Natural killer cell (primary cell): ENCODE results near the gene HRK. TPM values are rescaled to one million over a fixed set of nuclear protein-coding genes. Genes with fewer than 3 reads are reported as not detected.
A peak's percentile ranks its signal among the peaks of the same experiment; 100 is the strongest.

ENCODE experiments used
- ATAC-seq, 3 donors: fragments of 150-1000 bp in 2 of 3; fragments of 200-7000 bp in 1 of 3; cut with Tn5 transposase; 1 replicate in 1 of 3; 2 replicates in 2 of 3; pipeline ENCODE4 v1.10.0; 2021; ENCODE audit warnings: mild to moderate bottlenecking in 2 of 3, moderate library complexity in 2 of 3
- DNase-seq, 2 donors: peaks; one replicate each; pipeline versions ENCODE4 v3.0.0 to v3.0.0-alpha.2; 2013 to 2021; ENCODE audit warnings: mixed read lengths in 1 of 2
- H3K27ac ChIP-seq: one replicate; pipeline ENCODE4 v1.5.1; 2013; ENCODE audit warnings: mild to moderate bottlenecking, low read length
- H3K27me3 ChIP-seq: one replicate; pipeline ENCODE4 v1.6.1; 2013; ENCODE audit warnings: low read length; ENCODE audit not compliant: control insufficient read depth, insufficient read depth
- H3K36me3 ChIP-seq: one replicate; pipeline ENCODE4 v1.6.1; 2013; ENCODE audit warnings: low read length; ENCODE audit not compliant: control insufficient read depth, insufficient read depth
- H3K4me1 ChIP-seq: one replicate; pipeline ENCODE4 v1.6.1; 2013; ENCODE audit warnings: low read length; ENCODE audit not compliant: control insufficient read depth, insufficient read depth
- H3K4me3 ChIP-seq: one replicate; pipeline ENCODE4 v1.5.1; 2013; ENCODE audit warnings: low read length
- H3K9me3 ChIP-seq: one replicate; pipeline ENCODE4 v1.6.1; 2013; ENCODE audit warnings: low read length; ENCODE audit not compliant: control insufficient read depth, insufficient read depth
- H3K27ac Mint-ChIP-seq, 2 donors: one replicate each; pipeline ENCODE4 v1.8.0; 2022; ENCODE audit warnings: mild to moderate bottlenecking in 2 of 2, mixed read lengths in 2 of 2, moderate library complexity in 1 of 2
- H3K27me3 Mint-ChIP-seq, 2 donors: one replicate each; pipeline ENCODE4 v1.8.0; 2022; ENCODE audit warnings: low read depth in 2 of 2, mixed read lengths in 2 of 2
- H3K36me3 Mint-ChIP-seq: one replicate; pipeline ENCODE4 v1.8.0; 2022; ENCODE audit warnings: mixed read lengths
- H3K4me1 Mint-ChIP-seq, 2 donors: one replicate each; pipeline ENCODE4 v1.8.0; 2022; ENCODE audit warnings: mixed read lengths in 2 of 2
- H3K4me3 Mint-ChIP-seq: one replicate; pipeline ENCODE4 v1.8.0; 2022; ENCODE audit warnings: mild to moderate bottlenecking, moderate library complexity, mixed read lengths
- H3K9me3 Mint-ChIP-seq, 2 donors: one replicate each; pipeline ENCODE4 v1.8.0; 2022; ENCODE audit warnings: mixed read lengths in 2 of 2
- WGBS: methylation state at CpG from one replicate; pipeline ENCODE4 v1.1.7; 2013; ENCODE audit warnings: missing lambda C conversion rate; ENCODE audit not compliant: insufficient coverage; 5-methylcytosine and 5-hydroxymethylcytosine counted together
- intact Hi-C: fragments of 100-400 bp; cut with micrococcal nuclease; formaldehyde crosslinking; loops from one replicate; pipeline ENCODE4 v1.14.2; 2022
- total RNA-seq, 4 donors: library from RNA; stranded (reverse); fragments of 120-200 nt in 1 of 4; gene quantifications; one replicate each; pipeline versions ENCODE4 v1.2.3 to v1.2.4, GENCODE V29; 2013 to 2022
- TF ChIP-seq, protein P1 (sequence below): fragments of 200-600 bp; IDR thresholded peaks from one replicate; pipeline ENCODE4 v1.8.0; 2022; ENCODE audit warnings: antibody characterized with exemption

Gene HRK
- total RNA-seq, 3 donors from 2014 or later (not counting 1 experiment from before 2014, with no cell fraction given): 0.15 TPM; not detected in 2

DNA sequence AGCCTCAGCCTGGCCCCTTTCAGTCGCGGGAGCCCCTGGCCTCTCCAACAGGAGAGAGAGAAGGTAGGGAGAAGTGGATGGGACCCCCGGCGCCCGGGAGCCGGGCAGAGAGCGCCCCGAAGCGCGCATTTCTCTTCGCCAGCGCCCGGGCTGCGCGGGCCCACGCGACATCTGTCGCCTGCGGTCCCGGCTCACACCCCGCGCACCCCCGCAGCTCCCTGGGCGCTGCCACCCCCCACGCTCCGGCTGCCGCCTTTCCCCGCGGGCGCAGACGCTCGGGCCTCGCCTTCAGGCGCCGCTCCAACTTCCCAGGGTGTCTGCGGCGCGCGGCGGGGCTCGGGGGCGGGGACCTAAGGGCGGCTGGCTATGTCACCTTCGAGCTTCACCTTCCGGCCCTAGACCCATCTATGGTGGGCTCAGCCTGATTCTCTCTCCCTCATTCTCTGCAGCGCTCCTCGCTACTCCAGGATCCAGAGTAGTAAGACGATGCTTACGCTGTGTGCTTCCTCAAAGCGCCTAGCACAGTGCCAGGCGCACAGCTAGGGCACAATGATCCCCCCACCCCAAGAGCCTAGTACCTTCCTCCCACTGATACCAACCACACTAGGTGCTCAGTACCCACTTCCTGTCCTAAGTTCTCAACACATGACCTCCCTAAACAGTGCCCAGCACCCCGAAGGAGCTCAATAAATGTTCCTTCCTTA, 1.6 kb downstream of the HRK start:
- H3K4me1 ChIP-seq: peaks cover 31% of the 10 kb centered on the region
- Mint-ChIP-seq H3K27me3 (peaks cover 66 to 83% of the 10 kb centered on the region in 2 donors), H3K27ac (no peak overlapping the region), H3K4me3 (peak overlapping the region; percentile 29), H3K4me1 (peaks cover 18 to 25% of the 10 kb centered on the region in 2 donors), H3K36me3 (no peaks in the 10 kb centered on the region), H3K9me3 (no peaks in the 10 kb centered on the region)
- WGBS: 2% methylated on average over 52 of the region's 52 CpGs
- no peak overlapping the region for H3K27ac ChIP-seq
- H3K9me3 ChIP-seq: peaks cover 2% of the 10 kb centered on the region
- H3K36me3 ChIP-seq: no peaks in the 10 kb centered on the region
- H3K4me3 ChIP-seq: no peak overlapping the region
- TF ChIP-seq, protein P1, sequence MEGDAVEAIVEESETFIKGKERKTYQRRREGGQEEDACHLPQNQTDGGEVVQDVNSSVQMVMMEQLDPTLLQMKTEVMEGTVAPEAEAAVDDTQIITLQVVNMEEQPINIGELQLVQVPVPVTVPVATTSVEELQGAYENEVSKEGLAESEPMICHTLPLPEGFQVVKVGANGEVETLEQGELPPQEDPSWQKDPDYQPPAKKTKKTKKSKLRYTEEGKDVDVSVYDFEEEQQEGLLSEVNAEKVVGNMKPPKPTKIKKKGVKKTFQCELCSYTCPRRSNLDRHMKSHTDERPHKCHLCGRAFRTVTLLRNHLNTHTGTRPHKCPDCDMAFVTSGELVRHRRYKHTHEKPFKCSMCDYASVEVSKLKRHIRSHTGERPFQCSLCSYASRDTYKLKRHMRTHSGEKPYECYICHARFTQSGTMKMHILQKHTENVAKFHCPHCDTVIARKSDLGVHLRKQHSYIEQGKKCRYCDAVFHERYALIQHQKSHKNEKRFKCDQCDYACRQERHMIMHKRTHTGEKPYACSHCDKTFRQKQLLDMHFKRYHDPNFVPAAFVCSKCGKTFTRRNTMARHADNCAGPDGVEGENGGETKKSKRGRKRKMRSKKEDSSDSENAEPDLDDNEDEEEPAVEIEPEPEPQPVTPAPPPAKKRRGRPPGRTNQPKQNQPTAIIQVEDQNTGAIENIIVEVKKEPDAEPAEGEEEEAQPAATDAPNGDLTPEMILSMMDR: no peak
- DNase-seq (no peak), ATAC-seq (no peak)
- intact Hi-C loops: no loop called here
- peaks cover 48% of the 10 kb centered on the region for H3K27me3 ChIP-seq

DNA sequence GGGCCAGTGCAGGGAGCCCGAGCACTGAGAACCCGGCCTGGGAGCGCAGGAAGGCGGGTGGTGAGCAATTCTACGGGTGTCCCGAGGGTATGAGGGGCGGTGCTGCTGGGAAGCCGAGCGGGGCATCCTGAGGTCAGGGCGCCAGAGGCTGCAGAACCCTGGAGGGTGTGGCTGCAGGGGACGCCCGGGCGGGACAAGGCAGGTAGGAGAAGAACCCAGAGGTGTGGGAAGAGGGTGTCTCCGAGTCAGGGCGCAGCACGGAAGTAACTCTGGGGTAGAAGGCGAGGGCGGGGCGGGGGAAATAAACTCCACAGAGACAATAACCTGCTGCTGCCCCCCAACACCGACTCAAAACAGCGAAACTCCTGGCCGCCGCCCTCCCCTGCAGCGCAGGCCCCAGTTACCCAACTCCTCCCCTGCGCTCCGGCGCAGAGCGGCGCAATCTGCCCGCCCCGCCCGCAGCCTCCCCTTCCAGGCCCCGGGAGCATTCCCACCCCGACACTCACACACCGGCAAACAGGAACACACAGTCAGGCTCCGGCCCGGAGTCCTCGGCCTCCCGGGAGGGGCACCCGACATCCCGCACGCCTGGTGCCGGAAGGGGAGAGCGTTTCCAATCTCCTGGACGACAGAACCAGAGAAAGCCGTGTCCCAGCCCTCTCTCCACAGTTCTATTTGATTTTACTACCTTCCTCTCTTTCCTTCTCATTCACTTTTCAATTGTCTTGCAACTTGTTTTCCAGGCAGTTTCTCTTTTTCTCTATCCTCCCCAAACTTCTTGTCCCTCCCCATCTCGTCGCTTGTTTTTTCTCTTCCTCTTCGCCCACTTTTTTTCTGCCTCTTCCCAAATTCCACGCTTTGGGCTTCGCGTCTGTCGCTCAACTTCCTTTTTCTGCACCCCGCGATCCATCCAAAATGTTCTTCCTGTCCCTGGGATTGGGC, 2.4 kb downstream of the HRK start:
- intact Hi-C loops: no loop called here
- WGBS: 2% methylated on average over 55 of the region's 55 CpGs
- TF ChIP-seq, protein P1: no peak
- Histone ChIP-seq H3K27me3 (peaks cover 50% of the 10 kb centered on the region), H3K4me1 (peaks cover 31% of the 10 kb centered on the region), H3K36me3 (no peaks in the 10 kb centered on the region), H3K9me3 (peaks cover 3% of the 10 kb centered on the region), H3K4me3 (no peak overlapping the region), H3K27ac (no peak overlapping the region)
- Mint-ChIP-seq H3K4me3 (peak overlapping the region; percentile 59), H3K36me3 (no peaks in the 10 kb centered on the region), H3K4me1 (peaks cover 18 to 25% of the 10 kb centered on the region in 2 donors), H3K27me3 (peaks cover 67 to 81% of the 10 kb centered on the region in 2 donors), H3K9me3 (no peaks in the 10 kb centered on the region), H3K27ac (no peak overlapping the region)
- ATAC-seq: no peak
- no peak for DNase-seq

DNA sequence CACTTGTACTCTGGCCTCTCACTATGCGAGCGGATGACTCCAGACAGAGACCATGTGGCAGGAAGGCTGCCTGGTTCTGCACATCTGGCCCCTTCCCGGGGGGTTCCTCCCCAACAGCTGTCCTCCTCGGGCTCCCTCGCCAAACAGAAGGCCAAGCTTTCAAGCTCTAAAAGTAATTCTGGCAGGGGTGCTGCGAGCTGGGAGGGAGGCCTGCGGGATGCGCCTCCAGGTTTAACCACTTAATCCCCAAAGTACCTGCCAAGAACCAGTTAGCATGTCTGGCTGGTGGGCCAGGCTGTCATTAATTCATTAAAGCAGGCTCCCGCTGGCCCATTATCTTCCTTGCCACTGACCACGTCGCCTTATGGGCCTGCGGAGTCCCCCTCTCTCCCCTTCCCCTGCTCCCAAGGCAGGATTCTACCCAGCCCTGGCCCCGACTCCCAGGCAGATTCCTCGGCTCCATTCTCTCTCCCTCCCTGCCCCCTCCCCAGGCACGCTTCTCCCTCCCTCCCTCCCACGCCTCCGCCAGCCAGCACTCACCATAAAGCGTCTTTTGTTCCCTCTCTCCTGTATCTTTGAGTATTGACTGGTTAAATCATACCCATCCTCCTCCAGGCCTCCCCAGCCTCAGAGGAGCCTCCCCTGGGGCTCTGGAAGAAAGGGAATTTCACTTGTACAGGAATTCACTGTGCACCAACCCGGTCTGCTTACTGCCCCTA, 4.9 kb downstream of the HRK start:
- 28% methylated on average over 18 of the region's 19 CpGs for WGBS
- H3K27ac Mint-ChIP-seq: no peak overlapping the region
- no peaks in the 10 kb centered on the region for H3K9me3 Mint-ChIP-seq
- no peaks in the 10 kb centered on the region for H3K36me3 Mint-ChIP-seq
- intact Hi-C loops: no loop called here
- Histone ChIP-seq H3K27ac (no peak overlapping the region), H3K9me3 (peaks cover 3% of the 10 kb centered on the region), H3K36me3 (no peaks in the 10 kb centered on the region), H3K4me1 (peaks cover 23% of the 10 kb centered on the region), H3K4me3 (no peak overlapping the region), H3K27me3 (peaks cover 36% of the 10 kb centered on the region)
- peaks cover 18 to 25% of the 10 kb centered on the region in 2 donors for H3K4me1 Mint-ChIP-seq
- no peak for ATAC-seq
- no peak overlapping the region for H3K4me3 Mint-ChIP-seq
- TF ChIP-seq, protein P1: no peak
- no peak for DNase-seq
- peaks cover 53 to 65% of the 10 kb centered on the region in 2 donors for H3K27me3 Mint-ChIP-seq
